Measurements from ENCODE around the gene CNN3.

CNN3 gene

DNA sequence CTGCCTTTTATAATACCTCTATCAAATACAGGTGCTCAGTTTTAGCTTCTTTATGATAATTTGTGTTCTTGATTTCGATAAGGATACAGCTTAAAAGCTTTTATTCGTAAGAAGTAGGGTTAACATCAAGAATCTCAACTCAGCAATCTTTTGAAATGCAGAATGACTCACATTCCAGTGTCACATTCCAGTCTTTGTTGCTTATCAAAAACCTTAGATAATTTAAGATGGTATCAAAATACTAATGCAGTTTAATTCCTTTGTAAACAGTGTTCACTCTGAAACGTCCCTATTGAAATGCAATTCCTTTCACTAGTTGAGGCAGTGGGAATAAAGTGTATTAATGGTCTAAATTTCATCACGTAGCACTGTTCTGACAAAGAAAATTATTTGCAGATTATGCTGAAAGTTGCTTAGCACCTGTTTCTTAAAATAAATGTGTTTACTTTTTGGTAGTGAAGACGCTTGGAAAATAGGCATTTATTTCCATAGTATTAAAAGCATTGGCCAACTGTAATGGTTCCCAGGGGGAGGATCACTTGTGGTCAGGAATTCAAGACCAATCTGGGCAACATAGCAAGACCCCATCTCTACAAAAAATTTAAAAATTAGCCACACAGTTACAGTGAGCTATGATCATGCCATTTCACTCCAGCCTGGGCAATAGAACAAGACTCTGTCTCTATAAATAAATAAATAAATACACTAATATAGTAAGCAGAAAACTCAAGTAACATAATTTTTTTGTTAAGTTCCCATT lies 10.1 kb upstream of the CNN3 start:
- no peak for DNase-seq
- no peaks in the 10 kb centered on the region for H3K9me3 Mint-ChIP-seq

DNA sequence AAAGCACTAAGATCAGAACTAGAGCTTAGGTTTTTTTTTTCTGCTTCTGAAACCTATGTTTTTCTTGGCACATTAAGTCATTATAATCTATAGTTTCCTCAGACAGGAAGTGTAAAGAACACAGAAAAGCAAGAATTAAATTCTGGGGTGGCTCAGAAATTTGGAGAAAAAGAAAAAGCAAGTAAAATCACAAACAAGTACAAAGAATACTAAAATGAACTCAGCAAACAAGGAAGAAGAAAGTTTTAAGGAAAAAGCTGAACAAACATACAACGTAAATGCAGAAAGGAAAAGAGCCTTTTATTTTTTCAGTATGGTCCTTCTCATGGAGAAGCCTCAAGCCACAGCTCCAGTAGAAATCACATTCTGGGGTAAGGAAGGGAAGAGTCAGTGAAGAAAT lies 8.6 kb upstream of the CNN3 start:
- Mint-ChIP-seq H3K27me3 (no peaks in the 10 kb centered on the region), H3K4me1 (no peaks in the 10 kb centered on the region), H3K36me3 (no peaks in the 10 kb centered on the region), H3K4me3 (no peak overlapping the region), H3K27ac (no peak overlapping the region), H3K9me3 (no peaks in the 10 kb centered on the region)
- DNase-seq, result no peak
- ATAC-seq (replicated peaks), result no peak

More for the DNA sequence above, 10.1 kb upstream of the CNN3 start:
- Mint-ChIP-seq H3K27ac (no peak overlapping the region), H3K4me1 (no peaks in the 10 kb centered on the region), H3K4me3 (no peak overlapping the region), H3K27me3 (no peaks in the 10 kb centered on the region), H3K36me3 (no peaks in the 10 kb centered on the region)
- ATAC-seq (replicated peaks), result no peak

DNA sequence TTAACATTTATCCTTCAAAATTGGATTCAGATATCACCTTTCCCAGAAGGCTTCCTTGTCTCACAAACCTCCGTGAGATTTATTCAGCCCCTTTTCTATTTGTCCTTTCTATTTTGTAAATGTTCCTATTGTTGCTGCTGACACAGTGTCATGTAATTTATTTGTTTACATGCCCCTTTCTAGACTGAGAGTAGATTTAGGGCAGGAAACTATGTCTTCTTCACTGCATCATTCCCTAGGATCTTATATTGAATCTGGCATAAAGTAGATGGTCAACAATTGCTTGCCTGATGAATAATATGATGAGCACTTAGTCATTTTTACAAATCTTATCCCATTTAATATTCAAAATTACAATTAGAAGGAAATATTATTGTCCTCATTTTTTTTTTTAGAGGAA lies 8.1 kb upstream of the CNN3 start:
- H3K27me3 Mint-ChIP-seq, result no peaks in the 10 kb centered on the region
- DNase-seq (no peak), ATAC-seq (replicated peaks) (no peak)
- H3K9me3 Mint-ChIP-seq, result no peaks in the 10 kb centered on the region
- H3K4me3 Mint-ChIP-seq, result no peak overlapping the region
- H3K4me1 Mint-ChIP-seq, result no peaks in the 10 kb centered on the region
- no peak overlapping the region for H3K27ac Mint-ChIP-seq
- H3K36me3 Mint-ChIP-seq, result no peaks in the 10 kb centered on the region

DNA sequence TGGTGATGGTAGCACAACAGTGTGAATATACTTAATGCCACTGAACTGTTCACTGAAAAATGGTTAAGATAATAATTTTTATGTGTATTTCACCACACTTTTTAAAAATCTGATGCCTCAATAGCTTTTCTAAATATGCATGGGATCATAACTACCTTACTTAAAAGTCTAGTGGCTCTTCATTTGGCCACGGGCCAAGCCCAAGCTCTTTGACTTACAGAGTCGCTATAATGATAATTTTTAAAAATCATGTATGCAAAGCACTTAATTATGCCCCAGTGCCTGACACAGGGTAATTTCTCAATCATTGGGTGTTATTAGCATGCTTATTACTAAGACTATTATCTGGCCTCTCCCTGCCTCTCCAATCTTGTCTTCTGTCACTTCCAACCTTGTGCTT lies 7.6 kb upstream of the CNN3 start:
- Mint-ChIP-seq H3K4me1 (no peaks in the 10 kb centered on the region), H3K36me3 (no peaks in the 10 kb centered on the region), H3K27ac (no peak overlapping the region), H3K4me3 (no peak overlapping the region), H3K27me3 (no peaks in the 10 kb centered on the region), H3K9me3 (no peaks in the 10 kb centered on the region)
- no peak for ATAC-seq (replicated peaks)
- DNase-seq, result no peak

DNA sequence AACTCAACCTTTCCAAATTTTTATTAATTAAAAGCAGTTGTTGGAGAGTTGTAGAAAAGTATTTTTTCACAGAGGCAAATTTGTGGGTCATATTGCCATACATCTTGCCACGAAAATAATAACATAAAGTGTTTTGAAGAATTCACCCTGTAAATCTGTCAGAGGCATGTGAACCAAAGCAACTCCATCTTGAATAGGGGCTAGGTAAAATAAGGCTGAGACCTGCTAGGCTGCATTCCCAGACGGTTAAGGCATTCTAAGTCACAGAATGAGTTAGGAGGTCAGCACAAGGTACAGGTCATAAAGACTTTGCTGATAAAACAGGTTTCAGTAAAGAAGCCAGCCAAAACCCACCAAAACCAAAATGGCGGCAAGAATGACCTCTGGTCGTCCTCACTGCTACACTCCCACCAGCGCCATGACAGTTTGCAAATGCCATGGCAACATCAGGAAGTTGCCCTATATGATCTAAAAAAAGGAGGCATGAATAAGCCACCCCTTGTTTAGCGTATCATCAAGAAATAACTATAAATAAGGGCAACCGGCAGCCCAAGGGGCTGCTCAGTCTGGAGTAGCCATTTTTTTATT lies 4.4 kb upstream of the CNN3 start:
- no peak overlapping the region for H3K4me3 Mint-ChIP-seq
- ATAC-seq (replicated peaks) (no peak), DNase-seq (no peak)
- no peaks in the 10 kb centered on the region for H3K9me3 Mint-ChIP-seq
- H3K27me3 Mint-ChIP-seq, result peaks cover 0 to 8% of the 10 kb centered on the region in 2 donors
- H3K27ac Mint-ChIP-seq, result no peak overlapping the region
- H3K36me3 Mint-ChIP-seq, result no peaks in the 10 kb centered on the region
- H3K4me1 Mint-ChIP-seq, result peaks cover 0 to 4% of the 10 kb centered on the region in 2 donors

DNA sequence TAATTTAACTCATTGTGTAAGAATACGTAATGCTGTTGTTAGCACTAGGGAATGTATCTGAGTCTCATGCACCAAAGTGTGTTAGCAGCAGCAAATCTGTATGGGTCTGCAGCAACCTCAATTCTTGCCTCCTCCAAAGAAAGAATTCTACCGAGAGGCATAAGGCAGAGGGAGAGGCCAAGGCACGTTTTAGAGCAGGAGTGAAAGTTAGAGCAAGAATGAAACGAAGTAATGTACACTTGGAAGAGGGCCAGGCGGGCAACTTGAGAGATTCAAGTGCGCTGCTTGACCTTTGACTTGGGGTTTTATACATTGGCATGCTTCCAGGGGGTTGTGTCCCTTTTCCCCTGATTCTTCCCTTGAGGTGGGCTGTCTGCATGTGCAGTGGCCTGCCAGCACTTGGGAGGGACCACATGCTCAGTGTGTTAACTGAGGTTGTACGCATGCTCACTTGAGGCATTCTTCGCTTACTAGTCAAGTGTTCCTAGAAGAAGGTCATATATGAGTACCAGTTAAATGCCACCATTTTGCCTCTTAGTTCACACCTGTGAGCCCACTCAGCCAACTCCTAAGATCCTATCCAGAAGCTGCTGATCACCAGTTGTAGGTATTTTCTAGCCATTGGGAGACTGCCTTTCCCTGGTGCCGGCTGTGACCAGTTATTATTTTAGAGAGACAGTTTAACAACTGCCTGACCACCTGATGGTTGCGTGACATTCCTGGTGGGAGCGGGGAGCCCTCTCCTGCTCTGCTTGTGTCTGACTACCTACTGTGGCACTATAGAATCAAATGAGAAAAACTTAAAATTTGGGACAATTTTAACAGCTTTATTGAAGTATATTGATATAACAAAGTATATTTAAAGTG lies 2.7 kb upstream of the CNN3 start:
- Mint-ChIP-seq H3K9me3 (no peaks in the 10 kb centered on the region), H3K27me3 (peaks cover 0 to 16% of the 10 kb centered on the region in 2 donors), H3K4me3 (no peak overlapping the region), H3K36me3 (no peaks in the 10 kb centered on the region), H3K4me1 (peaks cover 14 to 17% of the 10 kb centered on the region in 2 donors), H3K27ac (no peak overlapping the region)
- DNase-seq (no peak), ATAC-seq (replicated peaks) (no peak)

DNA sequence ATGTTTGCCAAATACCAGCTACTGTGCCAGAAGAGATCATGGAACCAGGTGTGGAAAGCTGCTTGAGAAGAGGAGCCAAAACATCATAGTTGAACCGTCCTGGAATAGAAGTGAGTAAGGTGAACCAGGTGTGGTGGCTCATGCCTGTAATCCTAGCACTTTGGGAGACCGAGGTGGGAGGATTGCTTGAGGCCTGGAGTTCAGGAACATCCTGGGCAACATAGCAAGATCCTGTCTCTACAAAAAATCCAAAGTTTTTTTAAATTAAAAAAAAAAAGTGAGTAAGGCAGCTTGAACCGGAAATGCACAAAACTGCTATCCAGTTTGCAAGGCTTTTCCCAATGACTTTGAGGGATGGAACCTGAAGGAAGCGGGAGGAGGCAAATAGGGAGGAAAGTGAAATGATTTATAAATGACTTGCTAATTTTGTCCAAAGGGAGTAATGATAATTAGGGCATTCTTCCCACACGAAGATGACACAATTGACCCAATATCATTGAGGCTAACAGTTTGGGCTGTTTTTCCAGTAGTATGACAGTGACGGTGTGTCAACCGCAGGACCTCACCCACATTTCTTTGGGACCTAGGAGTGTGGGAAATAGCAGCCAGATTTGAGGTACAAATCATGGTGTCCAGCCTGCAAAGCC lies 1.5 kb upstream of the CNN3 start:
- H3K9me3 Mint-ChIP-seq, result no peaks in the 10 kb centered on the region
- no peak overlapping the region for H3K27ac Mint-ChIP-seq
- DNase-seq, result no peak
- H3K36me3 Mint-ChIP-seq, result peaks cover 2 to 3% of the 10 kb centered on the region in 2 donors
- H3K27me3 Mint-ChIP-seq, result peaks cover 7 to 26% of the 10 kb centered on the region in 2 donors
- H3K4me1 Mint-ChIP-seq, result peaks cover 14 to 27% of the 10 kb centered on the region in 2 donors
- no peak for ATAC-seq (replicated peaks)
- H3K4me3 Mint-ChIP-seq, result peak overlapping the region; percentile 22 to 72

DNA sequence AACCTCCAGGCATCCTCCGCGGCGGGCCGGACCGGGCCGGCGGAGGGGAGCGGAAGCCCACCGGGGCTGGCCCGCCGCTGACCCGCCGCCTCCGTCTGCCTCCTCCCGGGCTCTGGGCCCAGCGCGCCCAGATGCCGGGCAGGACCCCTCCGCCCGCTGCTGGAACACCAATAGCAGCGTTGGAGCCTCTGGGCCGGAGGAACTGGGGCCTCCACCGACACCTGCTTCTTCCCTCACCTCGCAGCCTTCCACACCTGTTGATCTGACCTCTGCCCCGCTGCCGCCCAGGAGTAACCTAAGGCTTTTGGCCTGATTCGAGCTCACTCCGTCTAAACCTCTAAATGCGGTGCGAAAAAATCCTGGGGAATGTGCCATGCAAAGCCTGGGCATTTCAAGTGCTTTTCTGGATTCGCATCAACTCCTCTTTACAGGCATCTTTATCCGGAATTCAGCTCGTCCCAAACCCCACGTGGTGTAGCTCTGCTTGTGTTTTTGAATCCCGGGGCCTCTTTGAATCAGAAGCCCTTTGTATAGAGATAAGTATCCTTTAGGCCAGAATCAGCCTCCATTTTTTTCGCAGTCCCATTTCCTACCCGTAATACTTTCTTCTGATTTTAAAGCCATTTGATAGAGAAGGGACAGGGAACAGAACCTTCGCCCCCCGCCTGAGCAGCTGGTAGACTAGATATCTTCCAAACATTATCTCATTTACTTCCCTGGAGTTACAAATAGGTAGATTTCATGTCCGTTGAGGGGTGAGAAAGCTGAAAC lies 680 bp upstream of the CNN3 start:
- Mint-ChIP-seq H3K4me1 (peaks cover 18 to 35% of the 10 kb centered on the region in 2 donors), H3K4me3 (peak overlapping the region; percentile 72 to 83), H3K36me3 (peaks cover 2 to 3% of the 10 kb centered on the region in 2 donors), H3K9me3 (no peaks in the 10 kb centered on the region), H3K27ac (peak overlapping the region; percentile 83), H3K27me3 (peaks cover 7 to 26% of the 10 kb centered on the region in 2 donors)
- DNase-seq, result peak; percentile 13
- ATAC-seq (replicated peaks), result peak in 1 of 2 donors; percentile 31

DNA sequence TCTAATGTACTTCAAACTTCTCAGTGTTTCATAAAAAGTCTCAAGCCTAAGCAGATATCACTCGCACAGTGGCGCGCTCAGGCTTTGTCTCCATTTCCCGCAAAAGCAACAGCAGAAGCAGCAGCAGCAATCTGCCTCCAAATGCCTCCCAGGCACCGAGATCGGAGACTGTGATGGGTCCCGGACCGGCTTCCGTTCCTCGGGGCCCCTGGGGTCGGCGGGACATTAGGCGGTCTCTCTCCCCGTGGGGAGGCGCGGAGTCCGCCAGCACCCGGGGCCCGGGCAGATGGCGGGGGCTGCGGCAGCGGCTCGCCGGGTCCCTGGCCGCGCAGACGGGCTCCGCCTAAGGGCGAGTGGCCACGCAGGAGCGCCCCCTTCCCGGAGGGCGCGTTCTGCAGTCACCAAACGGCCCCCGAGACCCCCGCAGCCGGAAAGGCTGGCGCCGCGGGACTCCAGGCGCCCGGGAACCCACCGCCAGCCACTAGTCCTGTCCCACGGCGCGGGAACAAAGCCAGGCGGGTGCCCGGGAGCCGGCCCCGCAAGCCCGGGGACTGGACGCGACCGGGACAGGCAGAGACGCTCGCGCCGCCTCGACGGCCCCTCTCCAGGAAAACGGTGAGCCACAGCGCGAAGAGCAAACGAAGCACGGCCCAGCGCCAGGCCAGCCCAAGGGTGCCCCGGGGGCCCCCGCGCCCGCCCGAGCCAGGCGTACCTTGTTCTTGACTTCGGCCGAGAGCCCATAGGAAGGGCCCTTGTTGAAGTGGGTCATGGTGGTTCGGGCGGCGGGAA lies 590 bp downstream of the CNN3 start:
- ATAC-seq (replicated peaks), result peak; percentile 40 to 41
- peak overlapping the region; percentile 82 to 88 for H3K4me3 Mint-ChIP-seq
- DNase-seq, result peak; percentile 5
- peaks cover 2 to 3% of the 10 kb centered on the region in 2 donors for H3K36me3 Mint-ChIP-seq
- peaks cover 18 to 35% of the 10 kb centered on the region in 2 donors for H3K4me1 Mint-ChIP-seq
- no peaks in the 10 kb centered on the region for H3K9me3 Mint-ChIP-seq
- peaks cover 7 to 26% of the 10 kb centered on the region in 2 donors for H3K27me3 Mint-ChIP-seq
- peak overlapping the region; percentile 82 for H3K27ac Mint-ChIP-seq

DNA sequence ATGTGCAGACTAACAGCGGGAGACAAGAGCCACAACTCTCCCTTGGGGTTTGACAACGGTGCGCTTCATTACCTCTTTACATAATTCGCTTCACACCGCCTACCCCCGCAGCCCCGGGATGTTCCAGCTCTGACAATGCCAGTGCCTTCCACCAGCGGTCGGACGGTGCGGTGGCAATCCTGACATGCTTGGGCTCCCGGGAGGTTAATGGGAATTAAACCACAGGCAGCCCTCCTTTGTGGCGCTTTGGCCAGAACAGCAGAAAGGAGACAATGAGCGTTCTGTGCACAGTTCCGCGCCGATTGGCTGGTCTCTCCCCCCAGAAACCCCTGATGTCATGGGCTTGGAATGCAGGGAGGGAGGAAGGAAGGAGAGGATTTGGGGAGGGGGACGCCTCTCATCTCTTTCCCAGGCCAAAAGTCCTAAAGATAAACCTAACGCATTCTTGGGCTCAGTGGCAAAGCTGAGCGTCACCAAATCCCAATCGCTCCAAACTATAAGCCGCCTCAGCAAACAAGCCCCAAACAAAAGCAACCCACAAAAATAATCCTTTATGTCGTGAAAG lies 1.3 kb downstream of the CNN3 start:
- peaks cover 18 to 35% of the 10 kb centered on the region in 2 donors for H3K4me1 Mint-ChIP-seq
- peaks cover 7 to 26% of the 10 kb centered on the region in 2 donors for H3K27me3 Mint-ChIP-seq
- ATAC-seq (replicated peaks) (peak; percentile 29 to 30), DNase-seq (peak; percentile 16)
- no peaks in the 10 kb centered on the region for H3K9me3 Mint-ChIP-seq
- H3K4me3 Mint-ChIP-seq, result peak overlapping the region; percentile 82 to 88
- peak overlapping the region; percentile 82 for H3K27ac Mint-ChIP-seq
- peaks cover 2 to 3% of the 10 kb centered on the region in 2 donors for H3K36me3 Mint-ChIP-seq

DNA sequence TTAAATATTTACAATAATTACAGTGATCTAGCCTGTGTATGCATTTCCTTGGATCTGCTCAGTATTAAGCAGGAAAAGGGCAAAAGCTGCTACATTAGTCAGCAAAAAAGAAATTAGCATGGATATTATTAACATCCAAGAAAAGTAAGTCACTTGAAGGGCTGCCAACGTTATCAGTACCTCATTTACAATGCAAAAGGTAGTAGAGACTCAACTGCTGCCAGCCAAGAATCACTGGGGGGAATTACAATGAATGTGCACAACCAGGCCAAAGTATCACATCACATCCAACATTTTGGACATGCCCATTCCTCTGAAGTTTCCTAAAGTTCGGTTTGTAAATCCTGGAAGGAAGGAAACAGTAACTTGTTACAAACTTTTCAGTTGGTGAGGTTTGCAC lies 1.9 kb downstream of the CNN3 start:
- Mint-ChIP-seq H3K27me3 (peaks cover 7 to 26% of the 10 kb centered on the region in 2 donors), H3K4me1 (peaks cover 18 to 35% of the 10 kb centered on the region in 2 donors), H3K9me3 (no peaks in the 10 kb centered on the region), H3K4me3 (no peak overlapping the region), H3K27ac (no peak overlapping the region), H3K36me3 (peaks cover 2 to 3% of the 10 kb centered on the region in 2 donors)
- ATAC-seq (replicated peaks) (no peak), DNase-seq (no peak)

DNA sequence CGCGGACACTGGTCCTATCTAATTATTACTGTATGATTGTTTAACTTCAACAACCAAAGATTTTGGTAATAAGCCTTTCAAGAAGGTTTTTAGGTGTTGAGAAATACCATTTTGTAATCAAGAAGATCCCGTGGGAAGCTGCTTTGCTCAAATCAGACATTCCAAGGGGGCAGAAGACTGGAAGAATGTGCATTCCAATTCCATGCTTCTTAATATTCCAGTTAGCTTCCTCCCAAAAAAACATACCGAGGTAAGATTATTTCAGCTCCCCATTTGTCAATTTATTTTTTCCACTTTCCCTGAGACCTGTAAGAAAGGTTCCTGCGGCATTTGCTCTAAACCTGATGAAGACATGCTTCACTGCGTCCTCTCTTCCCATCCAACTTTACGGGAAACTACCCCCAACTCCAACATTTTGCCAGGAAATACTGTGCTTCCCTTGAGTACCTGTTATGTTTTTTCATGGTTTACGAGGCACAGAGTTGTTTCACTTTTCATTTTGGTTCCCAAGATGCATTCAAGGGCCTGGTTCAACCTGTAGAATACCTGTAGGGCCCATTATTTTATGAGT lies 4.1 kb downstream of the CNN3 start:
- H3K9me3 Mint-ChIP-seq, result no peaks in the 10 kb centered on the region
- peak overlapping the region in 1 of 2 donors; percentile 17 for H3K4me3 Mint-ChIP-seq
- peaks cover 18 to 35% of the 10 kb centered on the region in 2 donors for H3K4me1 Mint-ChIP-seq
- peaks cover 7 to 23% of the 10 kb centered on the region in 2 donors for H3K27me3 Mint-ChIP-seq
- ATAC-seq (replicated peaks), result no peak
- H3K27ac Mint-ChIP-seq, result no peak overlapping the region
- no peak for DNase-seq
- H3K36me3 Mint-ChIP-seq, result peaks cover 2 to 3% of the 10 kb centered on the region in 2 donors
